MM.1S (cell line): ENCODE measurements around the gene ALDH5A1.

ENCODE experiments used
- CTCF ChIP-seq: fragments of 300-600 bp; sonication (generic); IDR thresholded peaks from 2 replicates; pipeline ENCODE4 v1.5.1; 2016; ENCODE audit warnings: antibody characterized with exemption, low read length, mixed read lengths
- EZH2 ChIP-seq: fragments of 300-600 bp; sonication (generic); optimal IDR thresholded peaks from 2 replicates; pipeline ENCODE3; 2017; ENCODE audit warnings: low read depth, mild to moderate bottlenecking, antibody characterized with exemption, low read length, mixed read lengths
- EZH2phosphoT487 ChIP-seq: fragments of 300-600 bp; sonication (generic); IDR thresholded peaks from 2 replicates; pipeline ENCODE4 v1.6.1; 2018; ENCODE audit warnings: antibody characterized with exemption, low read length

GRCh38 chr6:24476631-24477030 is 18.1 kb upstream of the ALDH5A1 start:
- TF ChIP-seq CTCF = no peak
- no peak for TF ChIP-seq EZH2
- no peak for TF ChIP-seq EZH2phosphoT487
